Neural cell (in vitro differentiated cells): ENCODE data around the gene C3orf33.

Experiments used
- EP300 ChIP-seq: fragments of 450-650 bp; conservative IDR thresholded peaks from 2 replicates; pipeline ENCODE4 v1.6.1; 2014; ENCODE audit warnings: antibody characterized with exemption, mild to moderate bottlenecking, moderate library complexity; ENCODE audit not compliant: poor library complexity, severe bottlenecking
- EZH2 ChIP-seq: fragments of 200-600, 300-800 bp; shearing (Covaris generic), sonication (generic); IDR thresholded peaks from 2 replicates; pipeline ENCODE4 v1.6.1; 2014; ENCODE audit warnings: antibody characterized with exemption, low read length, borderline replicate concordance, mild to moderate bottlenecking; ENCODE audit not compliant: insufficient read depth, poor library complexity, severe bottlenecking
- MXI1 ChIP-seq: fragments of 450-650 bp; conservative IDR thresholded peaks from 2 replicates; pipeline ENCODE4 v1.6.1; 2014; ENCODE audit warnings: antibody characterized with exemption, mild to moderate bottlenecking; ENCODE audit not compliant: poor library complexity, severe bottlenecking
- POLR2AphosphoS5 ChIP-seq: IDR thresholded peaks from 2 replicates; pipeline ENCODE4 v1.6.1; 2012
- REST ChIP-seq: IDR thresholded peaks from 2 replicates; pipeline ENCODE4 v1.6.1; 2012; ENCODE audit warnings: borderline replicate concordance
- TAF1 ChIP-seq: IDR thresholded peaks from 2 replicates; pipeline ENCODE4 v1.6.1; 2012; ENCODE audit warnings: low read depth
- TF ChIP-seq, protein P1 (sequence below): fragments of 450-650 bp; IDR thresholded peaks from 2 replicates; pipeline ENCODE4 v1.5.1; 2014; ENCODE audit warnings: antibody characterized with exemption, mild to moderate bottlenecking, moderate library complexity; ENCODE audit not compliant: poor library complexity, severe bottlenecking

GRCh38 chr3:155790272-155790925 is 15.7 kb downstream of the C3orf33 start:
- TF ChIP-seq, protein P1, sequence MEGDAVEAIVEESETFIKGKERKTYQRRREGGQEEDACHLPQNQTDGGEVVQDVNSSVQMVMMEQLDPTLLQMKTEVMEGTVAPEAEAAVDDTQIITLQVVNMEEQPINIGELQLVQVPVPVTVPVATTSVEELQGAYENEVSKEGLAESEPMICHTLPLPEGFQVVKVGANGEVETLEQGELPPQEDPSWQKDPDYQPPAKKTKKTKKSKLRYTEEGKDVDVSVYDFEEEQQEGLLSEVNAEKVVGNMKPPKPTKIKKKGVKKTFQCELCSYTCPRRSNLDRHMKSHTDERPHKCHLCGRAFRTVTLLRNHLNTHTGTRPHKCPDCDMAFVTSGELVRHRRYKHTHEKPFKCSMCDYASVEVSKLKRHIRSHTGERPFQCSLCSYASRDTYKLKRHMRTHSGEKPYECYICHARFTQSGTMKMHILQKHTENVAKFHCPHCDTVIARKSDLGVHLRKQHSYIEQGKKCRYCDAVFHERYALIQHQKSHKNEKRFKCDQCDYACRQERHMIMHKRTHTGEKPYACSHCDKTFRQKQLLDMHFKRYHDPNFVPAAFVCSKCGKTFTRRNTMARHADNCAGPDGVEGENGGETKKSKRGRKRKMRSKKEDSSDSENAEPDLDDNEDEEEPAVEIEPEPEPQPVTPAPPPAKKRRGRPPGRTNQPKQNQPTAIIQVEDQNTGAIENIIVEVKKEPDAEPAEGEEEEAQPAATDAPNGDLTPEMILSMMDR: no peak
- TF ChIP-seq TAF1 (no peak), MXI1 (no peak), REST (no peak), POLR2AphosphoS5 (no peak), EZH2 (no peak), EP300 (no peak)
